ENCODE data around the gene CFAP43. TPM values are rescaled to one million over a fixed set of nuclear protein-coding genes. Genes with fewer than 3 reads are reported as not detected.

The CFAP43 gene, protein sequence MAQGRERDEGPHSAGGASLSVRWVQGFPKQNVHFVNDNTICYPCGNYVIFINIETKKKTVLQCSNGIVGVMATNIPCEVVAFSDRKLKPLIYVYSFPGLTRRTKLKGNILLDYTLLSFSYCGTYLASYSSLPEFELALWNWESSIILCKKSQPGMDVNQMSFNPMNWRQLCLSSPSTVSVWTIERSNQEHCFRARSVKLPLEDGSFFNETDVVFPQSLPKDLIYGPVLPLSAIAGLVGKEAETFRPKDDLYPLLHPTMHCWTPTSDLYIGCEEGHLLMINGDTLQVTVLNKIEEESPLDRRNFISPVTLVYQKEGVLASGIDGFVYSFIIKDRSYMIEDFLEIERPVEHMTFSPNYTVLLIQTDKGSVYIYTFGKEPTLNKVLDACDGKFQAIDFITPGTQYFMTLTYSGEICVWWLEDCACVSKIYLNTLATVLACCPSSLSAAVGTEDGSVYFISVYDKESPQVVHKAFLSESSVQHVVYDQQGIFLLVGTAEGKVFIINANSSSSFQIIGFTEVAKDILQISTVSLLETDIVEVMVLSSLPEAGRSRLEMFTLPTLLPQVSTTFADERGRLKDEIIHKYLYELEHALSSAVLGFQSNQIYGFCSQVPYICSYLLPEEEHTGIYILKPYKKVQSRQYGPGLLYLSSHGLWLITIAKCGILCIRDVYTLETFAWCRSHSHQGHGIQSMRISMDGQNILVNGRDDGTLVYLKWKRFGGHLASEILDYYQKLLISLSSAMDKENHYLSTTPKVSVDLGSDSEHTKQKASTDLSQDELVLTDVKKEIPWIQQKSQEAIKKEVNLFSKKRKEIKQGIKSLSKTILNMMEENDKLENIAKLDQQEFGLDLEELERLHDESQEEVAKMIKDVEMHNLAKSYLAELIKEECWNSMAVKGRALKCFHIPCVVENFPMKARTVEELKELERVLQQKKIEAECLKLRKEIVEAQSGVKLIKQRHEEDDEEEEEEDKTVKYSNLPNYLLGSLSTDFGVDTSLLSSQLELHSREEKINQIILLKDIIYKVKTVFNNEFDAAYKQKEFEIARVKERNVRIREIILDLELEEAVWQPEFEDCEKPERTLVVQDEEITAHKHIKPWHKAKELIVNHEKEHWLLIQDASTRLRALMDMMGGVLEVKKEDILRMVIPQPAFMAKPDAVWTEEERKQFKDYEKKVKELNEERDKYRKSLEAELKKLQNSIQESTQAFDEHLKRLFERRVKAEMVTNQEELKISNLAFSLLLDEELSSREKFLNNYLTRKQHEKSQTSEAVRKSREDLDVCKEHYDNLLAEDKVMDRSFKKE (N-terminal part only)
- total RNA-seq = 0.13 TPM in 1 of 2 replicates, not detected in the other
- long read RNA-seq = 0 reads

DNA sequence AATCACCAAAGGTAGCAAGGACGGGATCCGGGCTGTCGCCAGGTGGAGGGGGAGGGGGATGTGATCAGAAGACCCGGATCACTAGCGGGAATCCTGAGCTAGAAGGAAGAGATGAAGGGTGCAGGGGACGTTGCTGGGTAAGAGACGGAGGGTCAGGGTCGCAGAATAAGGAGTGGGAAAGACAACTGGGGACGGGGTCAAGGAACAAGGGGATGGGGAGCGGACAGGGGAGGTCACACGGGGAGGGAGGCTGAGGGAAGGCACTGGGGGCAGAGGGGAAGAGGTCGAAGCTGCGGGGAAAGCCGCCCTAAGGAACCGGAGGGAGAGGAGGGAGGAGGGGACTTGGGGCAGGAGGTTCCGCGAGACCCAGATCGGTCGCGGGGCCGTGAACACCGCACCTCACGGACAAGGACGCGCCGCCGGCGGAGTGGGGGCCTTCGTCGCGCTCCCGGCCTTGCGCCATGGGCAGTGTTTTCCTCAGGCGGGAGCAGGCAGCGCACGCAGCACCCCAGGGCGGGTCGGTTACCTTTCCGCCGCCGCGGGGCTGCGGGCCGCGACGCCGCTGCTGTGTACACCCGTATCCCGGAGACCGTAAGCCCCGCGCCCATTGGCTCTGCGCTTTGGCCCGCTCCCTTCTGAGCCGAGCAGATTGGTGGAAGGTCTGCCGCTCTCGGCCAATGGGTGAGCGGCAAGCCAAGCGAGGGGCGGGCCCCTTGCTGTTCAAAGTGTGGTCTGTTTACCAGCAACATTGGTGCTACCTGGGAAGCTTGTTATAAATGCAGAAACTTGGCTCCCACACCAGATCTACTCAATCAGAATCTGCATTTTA is at the start of gene CFAP43:
TSS of gene CFAP43 (minus strand) at position 581 of the 829 bp plus-strand sequence. CDS start at position 463, 118 bp downstream.
- H3K4me1 Mint-ChIP-seq (ENCODE audit: unreplicated experiment) = peaks cover 9% of the 10 kb centered on the region
- H3K27ac Mint-ChIP-seq (ENCODE audit: unreplicated experiment) = peak within 1 kb of the TSS; percentile 60
- H3K9me3 Mint-ChIP-seq (ENCODE audit: unreplicated experiment) = no peaks in the 10 kb centered on the region
- no peaks in the 10 kb centered on the region for H3K36me3 Mint-ChIP-seq (ENCODE audit: unreplicated experiment)
- peak; percentile 99 for DNase-seq (ENCODE audit: extremely low spot score, unreplicated experiment)
- peaks cover 52% of the 10 kb centered on the region for H3K27me3 Mint-ChIP-seq (ENCODE audit: unreplicated experiment)
- TF ChIP-seq, protein P1, sequence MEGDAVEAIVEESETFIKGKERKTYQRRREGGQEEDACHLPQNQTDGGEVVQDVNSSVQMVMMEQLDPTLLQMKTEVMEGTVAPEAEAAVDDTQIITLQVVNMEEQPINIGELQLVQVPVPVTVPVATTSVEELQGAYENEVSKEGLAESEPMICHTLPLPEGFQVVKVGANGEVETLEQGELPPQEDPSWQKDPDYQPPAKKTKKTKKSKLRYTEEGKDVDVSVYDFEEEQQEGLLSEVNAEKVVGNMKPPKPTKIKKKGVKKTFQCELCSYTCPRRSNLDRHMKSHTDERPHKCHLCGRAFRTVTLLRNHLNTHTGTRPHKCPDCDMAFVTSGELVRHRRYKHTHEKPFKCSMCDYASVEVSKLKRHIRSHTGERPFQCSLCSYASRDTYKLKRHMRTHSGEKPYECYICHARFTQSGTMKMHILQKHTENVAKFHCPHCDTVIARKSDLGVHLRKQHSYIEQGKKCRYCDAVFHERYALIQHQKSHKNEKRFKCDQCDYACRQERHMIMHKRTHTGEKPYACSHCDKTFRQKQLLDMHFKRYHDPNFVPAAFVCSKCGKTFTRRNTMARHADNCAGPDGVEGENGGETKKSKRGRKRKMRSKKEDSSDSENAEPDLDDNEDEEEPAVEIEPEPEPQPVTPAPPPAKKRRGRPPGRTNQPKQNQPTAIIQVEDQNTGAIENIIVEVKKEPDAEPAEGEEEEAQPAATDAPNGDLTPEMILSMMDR (IDR thresholded peaks at IDR 0.05) = no peak
- H3K4me3 Mint-ChIP-seq (ENCODE audit: unreplicated experiment) = peak within 1 kb of the TSS; percentile 79

DNA sequence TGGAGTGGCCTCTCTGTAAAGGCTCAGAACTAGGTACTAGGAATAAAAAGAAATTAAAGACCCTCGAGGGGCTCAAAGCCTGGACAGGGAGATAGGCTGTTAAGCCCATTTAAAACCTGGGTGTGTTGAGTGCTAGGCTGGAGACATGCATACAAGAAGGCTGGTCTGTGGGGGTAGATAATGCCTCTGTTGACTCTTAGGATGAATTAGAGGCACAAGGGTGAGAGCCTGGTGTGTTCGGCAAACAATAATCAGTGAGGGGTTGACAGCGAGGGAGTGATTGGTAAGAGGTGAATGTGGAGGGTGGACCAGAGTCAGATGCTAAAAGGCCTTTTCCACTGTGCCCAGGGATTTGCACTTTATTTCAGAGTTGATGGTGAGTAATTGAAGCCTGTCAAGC is 49.5 kb upstream of the CFAP43 start:
- H3K4me1 Mint-ChIP-seq (ENCODE audit: unreplicated experiment) = no peaks in the 10 kb centered on the region
- TF ChIP-seq, protein P1 (IDR thresholded peaks at IDR 0.05) = no peak
- H3K27ac Mint-ChIP-seq (ENCODE audit: unreplicated experiment) = no peak overlapping the region
- H3K36me3 Mint-ChIP-seq (ENCODE audit: unreplicated experiment) = no peaks in the 10 kb centered on the region
- DNase-seq (ENCODE audit: extremely low spot score, unreplicated experiment) = no peak
- H3K4me3 Mint-ChIP-seq (ENCODE audit: unreplicated experiment) = no peak overlapping the region
- H3K27me3 Mint-ChIP-seq (ENCODE audit: unreplicated experiment) = peaks cover 59% of the 10 kb centered on the region
- no peaks in the 10 kb centered on the region for H3K9me3 Mint-ChIP-seq (ENCODE audit: unreplicated experiment)

DNA sequence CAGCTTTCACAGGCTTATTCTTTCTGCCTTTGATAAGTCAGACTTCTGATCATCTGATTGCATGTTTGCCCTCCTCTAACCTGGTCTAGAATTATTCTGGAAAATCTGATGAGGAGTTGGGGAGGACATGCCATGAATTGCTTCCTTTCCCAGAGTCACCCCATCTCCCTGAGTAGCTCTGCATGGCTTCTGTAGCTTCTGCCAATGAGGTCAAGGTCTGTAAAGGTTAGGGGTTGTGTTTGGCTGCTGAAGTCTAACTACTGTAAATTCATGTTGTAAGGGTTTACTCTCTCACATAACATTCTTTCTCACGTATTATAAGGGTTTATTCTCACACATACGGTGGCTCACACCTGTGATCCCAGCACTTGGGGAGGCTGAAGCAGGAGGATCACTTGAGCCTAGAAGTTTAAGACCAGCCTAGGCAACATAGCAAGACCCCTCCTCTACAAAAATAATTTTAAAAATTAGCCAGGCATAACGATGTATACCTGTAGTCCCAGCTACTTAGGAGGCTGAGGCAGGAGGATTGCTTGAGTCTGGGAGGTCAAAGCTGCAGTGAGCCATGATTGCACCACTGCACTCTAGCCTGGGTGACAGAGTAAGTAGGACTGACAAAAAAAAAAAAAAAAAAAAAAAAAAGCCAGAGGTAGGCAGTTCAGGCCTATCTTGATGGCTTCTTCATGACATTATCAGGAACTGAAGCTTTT is 47.5 kb upstream of the CFAP43 start:
- TF ChIP-seq, protein P1 (IDR thresholded peaks at IDR 0.05) = no peak
- Mint-ChIP-seq H3K4me1 (ENCODE audit: unreplicated experiment) (no peaks in the 10 kb centered on the region), H3K27ac (ENCODE audit: unreplicated experiment) (no peak overlapping the region), H3K9me3 (ENCODE audit: unreplicated experiment) (no peaks in the 10 kb centered on the region), H3K4me3 (ENCODE audit: unreplicated experiment) (no peak overlapping the region), H3K36me3 (ENCODE audit: unreplicated experiment) (no peaks in the 10 kb centered on the region), H3K27me3 (ENCODE audit: unreplicated experiment) (peaks cover 64% of the 10 kb centered on the region)
- DNase-seq (ENCODE audit: extremely low spot score, unreplicated experiment) = no peak

DNA sequence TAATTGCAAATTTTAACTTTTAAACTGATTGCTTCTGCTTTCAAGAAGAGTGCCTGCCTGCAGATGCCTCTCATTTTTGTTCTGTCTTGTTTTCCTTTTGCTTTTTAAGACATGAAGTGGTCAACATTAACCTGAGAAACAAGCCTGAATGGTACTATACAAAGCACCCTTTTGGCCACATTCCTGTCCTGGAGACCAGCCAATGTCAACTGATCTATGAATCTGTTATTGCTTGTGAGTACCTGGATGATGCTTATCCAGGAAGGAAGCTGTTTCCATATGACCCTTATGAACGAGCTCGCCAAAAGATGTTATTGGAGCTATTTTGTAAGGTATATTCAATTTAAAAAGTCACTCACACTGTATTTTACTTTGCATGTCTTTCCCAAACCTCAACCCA is 45.6 kb upstream of the CFAP43 start:
- peaks cover 50% of the 10 kb centered on the region for H3K27me3 Mint-ChIP-seq (ENCODE audit: unreplicated experiment)
- DNase-seq (ENCODE audit: extremely low spot score, unreplicated experiment) = no peak
- H3K4me3 Mint-ChIP-seq (ENCODE audit: unreplicated experiment) = no peak overlapping the region
- H3K27ac Mint-ChIP-seq (ENCODE audit: unreplicated experiment) = no peak overlapping the region
- H3K4me1 Mint-ChIP-seq (ENCODE audit: unreplicated experiment) = no peaks in the 10 kb centered on the region
- no peaks in the 10 kb centered on the region for H3K36me3 Mint-ChIP-seq (ENCODE audit: unreplicated experiment)
- TF ChIP-seq, protein P1 (IDR thresholded peaks at IDR 0.05) = no peak
- no peaks in the 10 kb centered on the region for H3K9me3 Mint-ChIP-seq (ENCODE audit: unreplicated experiment)
